ELF-1 (cell line): ENCODE data around the gene GHRL.
"Not testable (repeated sequence)": the region's sequence is repeated elsewhere in the genome, so short reads cannot be mapped to it uniquely, and the experiment has no call there.

Experiments
- DNase-seq: peaks from one replicate; pipeline ENCODE4 v3.0.0-alpha.2; 2016; ENCODE audit warnings: low read depth, low spot score

The GHRL gene

GRCh38 chr3:10299175-10299574 lies 6.4 kb upstream of the GHRL start:
- no peak for DNase-seq

- DNase-seq, result not testable (repeated sequence)
Observed at GRCh38 chr3:10298064-10298463, 5.3 kb upstream of the GHRL start.

- no peak for DNase-seq
Observed at GRCh38 chr3:10294030-10294586, 1.4 kb upstream of the GHRL start.

GRCh38 chr3:10291641-10292040 lies 1.1 kb downstream of the GHRL start:
- no peak for DNase-seq

- DNase-seq, result peak; percentile 74
Observed at GRCh38 chr3:10290481-10291176, 2.1 kb downstream of the GHRL start.

GRCh38 chr3:10289787-10290355 lies 2.9 kb downstream of the GHRL start:
- peak; percentile 46 for DNase-seq

- no peak for DNase-seq
Observed at GRCh38 chr3:10289077-10289476, 3.7 kb downstream of the GHRL start.

GRCh38 chr3:10288575-10288960 lies 4.2 kb downstream of the GHRL start:
- DNase-seq, result no peak

- DNase-seq, result no peak
Observed at GRCh38 chr3:10287936-10288574, 4.7 kb downstream of the GHRL start.

GRCh38 chr3:10286596-10287295 lies 6.0 kb downstream of the GHRL start:
- peak; percentile 83 for DNase-seq

- DNase-seq, result no peak
Observed at GRCh38 chr3:10286133-10286524, 6.6 kb downstream of the GHRL start.

GRCh38 chr3:10285272-10286132 lies 7.2 kb downstream of the GHRL start:
- DNase-seq, result no peak

GRCh38 chr3:10284496-10284895 lies 8.3 kb downstream of the GHRL start:
- DNase-seq, result no peak

GRCh38 chr3:10283638-10284037 lies 9.1 kb downstream of the GHRL start:
- no peak for DNase-seq

- DNase-seq, result no peak
Observed at GRCh38 chr3:10281951-10282350, 10.8 kb downstream of the GHRL start.

- DNase-seq, result no peak
Observed at GRCh38 chr3:10280571-10280970, 12.2 kb downstream of the GHRL start.

GRCh38 chr3:10280177-10280529 lies 12.6 kb downstream of the GHRL start:
- DNase-seq, result no peak

GRCh38 chr3:10279384-10280176 lies 13.2 kb downstream of the GHRL start:
- DNase-seq, result no peak

- DNase-seq, result no peak
Observed at GRCh38 chr3:10278501-10278900, 14.2 kb downstream of the GHRL start.

- DNase-seq, result no peak
Observed at GRCh38 chr3:10277115-10277625, 15.6 kb downstream of the GHRL start.
